Muscle of back (tissue), 11 donors: ENCODE measurements around the gene DENND1A. TPM values are rescaled to one million over a fixed set of nuclear protein-coding genes. Genes with fewer than 3 reads are reported as not detected.
A peak's percentile ranks its signal among the peaks of the same experiment; 100 is the strongest.
"Not testable (repeated sequence)": the region's sequence is repeated elsewhere in the genome, so short reads cannot be mapped to it uniquely, and the experiment has no call there.

Source experiments
- DNase-seq, 3 donors: peaks; one replicate each; pipeline versions ENCODE4 v3.0.0 to v3.0.0-alpha.2; 2013
- polyA plus RNA-seq, 10 donors: library from polyadenylated mRNA; unstranded; fragments of 120-200 nt; gene quantifications; one replicate each; pipeline ENCODE4 v1.2.1, GENCODE V29; 2013; ENCODE audit not compliant: insufficient read length in 10 of 10

Gene DENND1A
- polyA plus RNA-seq, 10 donors = 10.9 to 15.4 (median 13.8) TPM

- no peak for DNase-seq
These were observed 17.4 kb upstream of the DENND1A start for GRCh38 chr9:123947326-123947725.

- no peak for DNase-seq
These were observed 16.3 kb upstream of the DENND1A start for GRCh38 chr9:123946101-123946821.

DNA sequence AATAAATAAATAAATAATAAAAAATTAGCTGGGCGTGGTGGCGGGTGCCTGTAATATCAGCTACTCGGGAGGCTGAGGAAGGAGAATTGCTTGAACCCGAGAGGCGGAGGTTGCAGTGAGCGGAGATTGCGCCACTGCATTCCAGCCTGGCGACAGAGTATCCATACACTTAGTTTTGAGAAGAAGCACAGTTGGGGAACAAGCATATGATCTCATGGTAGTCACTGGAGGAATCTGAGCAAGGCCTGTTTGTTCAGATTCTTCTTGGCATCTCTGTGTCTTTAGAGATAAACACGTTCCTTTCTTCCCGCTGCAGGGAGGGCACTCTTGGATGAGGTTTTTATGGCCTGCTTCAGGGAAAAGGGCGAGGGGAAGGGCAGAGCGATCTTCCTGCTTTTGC is 15.6 kb upstream of the DENND1A start:
- DNase-seq = no peak

- DNase-seq = not testable (repeated sequence)
These were observed 14.5 kb upstream of the DENND1A start for GRCh38 chr9:123944464-123944863.

DNA sequence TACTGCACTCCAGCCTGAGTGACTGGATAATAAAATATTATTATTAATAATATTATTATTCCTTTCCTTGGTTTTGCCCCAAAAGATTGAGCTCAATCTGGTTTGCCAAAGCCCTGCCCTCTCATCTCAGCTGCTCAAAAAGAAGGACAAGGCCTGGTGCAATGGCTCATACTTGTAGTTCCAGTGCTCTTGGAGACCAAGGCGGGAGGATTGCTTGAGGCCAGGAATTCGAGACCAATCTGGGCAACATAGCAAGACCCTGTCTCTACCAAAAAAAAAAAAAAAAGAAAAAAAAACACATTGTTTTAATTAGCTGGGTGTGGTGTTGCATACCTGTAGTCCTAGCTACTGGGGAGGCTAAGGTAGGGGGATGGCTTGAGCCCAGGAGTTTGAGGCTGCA is 13.7 kb upstream of the DENND1A start:
- DNase-seq = no peak

GRCh38 chr9:123942542-123942941 is 12.6 kb upstream of the DENND1A start:
- DNase-seq = no peak

DNA sequence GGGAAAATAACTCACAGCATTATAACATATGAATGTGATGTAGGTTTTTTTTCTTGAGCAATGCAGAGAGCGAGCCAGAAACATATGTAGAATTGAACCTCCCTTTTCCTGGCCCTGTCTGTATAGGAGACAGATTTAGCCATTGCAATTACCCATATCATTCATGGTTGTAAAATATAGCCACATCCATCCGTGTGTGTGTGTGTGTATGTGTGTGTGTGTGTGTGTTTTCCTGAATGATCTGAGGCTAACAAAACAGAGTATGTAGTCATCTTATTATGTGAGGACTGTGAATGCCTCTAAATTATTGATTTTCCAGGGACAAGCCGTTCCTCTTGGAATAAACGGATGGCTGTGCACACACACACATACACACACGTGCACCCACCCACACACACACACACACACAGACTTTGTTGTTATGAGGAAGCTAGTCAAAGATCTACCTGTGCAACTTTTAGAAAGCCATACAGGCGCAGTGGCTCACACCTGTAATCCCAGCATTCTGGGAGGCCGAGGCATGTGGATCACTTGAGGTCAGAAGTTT is 11.7 kb upstream of the DENND1A start:
- DNase-seq = peak in 1 of 3 donors; percentile 34

DNA sequence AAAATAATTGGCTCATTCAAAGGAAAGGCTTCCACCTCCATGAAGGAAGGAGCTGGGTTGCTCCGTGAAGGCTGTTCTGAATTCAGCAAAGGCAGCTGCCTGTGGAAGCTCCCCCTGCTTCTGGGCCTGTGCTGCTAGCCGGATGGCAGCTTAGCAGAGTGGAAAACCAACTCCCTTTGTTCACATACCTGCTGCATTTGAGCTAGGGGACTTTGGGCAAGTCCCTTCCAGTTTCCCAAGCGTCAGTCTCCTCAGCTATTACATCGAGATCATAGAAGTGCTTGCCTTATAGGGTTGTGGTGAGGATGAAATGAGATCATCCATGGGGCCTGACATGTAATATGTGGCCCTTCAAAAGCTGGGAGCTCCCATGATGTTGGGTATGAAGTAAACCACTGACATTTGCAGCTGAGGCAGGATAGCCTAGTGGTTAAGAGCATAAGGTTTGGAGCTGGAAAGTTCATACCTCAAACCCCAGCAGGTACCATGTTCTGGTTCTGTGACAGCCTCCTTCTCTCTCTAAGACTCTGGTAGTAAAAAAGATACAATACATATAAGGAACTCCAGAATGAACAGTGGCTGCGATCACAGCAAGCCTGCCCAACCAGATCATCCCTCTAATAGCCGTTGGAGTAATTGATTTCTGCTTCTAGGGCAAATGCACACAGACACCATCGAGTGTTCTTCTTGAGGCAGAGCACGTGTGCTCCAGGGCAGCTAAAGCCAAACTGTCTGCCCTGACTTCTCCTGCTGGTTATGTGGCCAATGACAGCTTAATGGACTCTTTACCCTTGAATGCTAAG is 11.0 kb upstream of the DENND1A start:
- no peak for DNase-seq

DNA sequence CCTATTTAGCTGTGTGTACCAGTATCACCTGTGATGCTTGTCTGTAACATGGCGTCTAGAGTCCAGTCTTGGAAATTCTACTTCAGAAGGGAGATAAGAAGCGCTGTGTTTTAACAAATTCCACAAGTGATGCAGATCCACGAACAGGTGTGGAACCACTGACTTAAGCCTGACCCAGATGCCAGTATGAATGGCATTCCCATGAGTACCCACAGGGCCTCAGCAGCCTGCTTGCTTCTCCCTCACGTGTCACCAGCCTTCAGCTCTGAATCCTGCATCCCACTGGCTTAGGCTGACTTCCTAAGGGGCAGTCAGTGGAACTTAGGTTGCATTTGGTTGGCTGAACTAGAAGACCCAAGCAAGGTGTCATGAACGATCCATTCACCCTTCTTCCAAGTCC is 8.5 kb upstream of the DENND1A start:
- no peak for DNase-seq

GRCh38 chr9:123936575-123936974 is 6.6 kb upstream of the DENND1A start:
- not testable (repeated sequence) for DNase-seq

- no peak for DNase-seq
These were observed 3.7 kb upstream of the DENND1A start for GRCh38 chr9:123933440-123934212.

DNA sequence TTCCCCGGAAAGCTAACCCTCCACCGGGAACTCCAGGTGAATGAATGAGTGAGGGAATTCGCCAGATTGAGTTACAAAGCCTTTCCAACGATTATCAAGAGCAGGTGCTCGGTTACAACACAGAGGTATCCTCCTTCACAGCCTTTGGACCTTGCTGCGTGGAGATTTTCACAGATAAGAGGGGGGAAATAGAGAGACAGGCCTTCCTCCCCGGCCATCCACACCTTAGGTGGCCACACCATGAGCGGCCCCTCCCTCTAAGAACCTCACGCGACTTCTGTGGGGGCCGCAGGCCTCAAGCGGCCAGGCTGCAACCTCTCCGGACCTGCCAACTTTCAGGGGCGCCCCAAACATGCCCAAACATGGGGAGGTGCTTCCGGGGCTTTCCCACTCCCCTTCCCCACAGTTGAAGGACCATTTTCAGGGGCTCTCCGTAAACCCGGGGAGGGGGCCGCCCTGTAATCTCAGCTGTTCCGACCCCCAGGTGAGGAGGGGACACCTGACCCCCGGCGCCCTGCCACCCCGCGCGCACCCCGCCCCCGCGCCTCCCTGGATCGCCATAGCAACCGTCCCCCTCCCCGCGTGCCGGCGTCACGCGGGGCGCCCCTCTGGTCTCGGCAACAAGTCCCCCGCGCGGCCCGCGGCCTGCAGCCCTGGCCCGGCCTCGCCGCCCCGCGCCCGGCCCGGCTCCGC is 603 bp downstream of the DENND1A start:
- peak in 1 of 3 donors; percentile 40 for DNase-seq

- DNase-seq = peak in 1 of 3 donors; percentile 52
These were observed 1.3 kb downstream of the DENND1A start for GRCh38 chr9:123928533-123929176.

DNA sequence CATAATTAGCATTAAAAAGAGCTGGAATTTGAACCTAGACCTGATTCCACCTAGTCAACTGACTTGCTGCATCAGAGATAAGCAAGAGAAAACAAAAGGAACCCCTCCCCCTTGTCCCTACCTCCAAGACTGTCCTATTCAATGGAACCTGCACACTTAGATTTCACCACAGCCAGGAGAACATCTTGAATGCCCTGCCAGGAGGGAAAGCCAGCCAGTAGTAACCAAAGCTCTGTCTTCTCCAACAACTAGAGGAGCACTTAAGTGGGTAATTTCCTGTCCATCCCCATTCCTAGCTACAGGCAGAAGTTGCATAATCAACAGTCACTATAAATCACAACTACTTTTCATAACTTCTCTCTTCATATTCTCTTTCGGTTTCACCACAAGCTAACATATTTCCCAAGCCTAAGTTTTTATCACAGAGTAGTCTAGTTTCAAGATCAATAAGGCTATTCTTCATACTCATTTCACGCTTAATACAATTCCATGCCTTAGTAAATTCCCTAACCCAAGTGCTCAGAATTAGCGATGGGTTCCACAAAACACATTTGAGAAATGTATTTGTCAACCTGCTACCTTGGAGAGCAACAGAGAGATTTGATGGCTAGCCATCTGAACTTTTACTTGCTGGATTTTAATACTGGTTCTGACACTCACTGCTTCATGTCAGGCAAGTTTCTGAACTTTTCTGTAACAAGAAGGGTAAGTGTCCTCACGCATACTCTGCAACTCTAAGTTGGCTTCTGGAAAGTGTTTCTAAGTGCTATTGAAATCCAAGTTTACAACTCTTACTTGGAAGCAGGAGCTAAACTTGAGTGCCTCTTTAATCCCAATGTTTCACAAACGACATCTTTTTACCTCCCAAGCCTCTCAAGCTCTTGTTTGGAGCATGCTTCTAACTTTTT is 2.0 kb downstream of the DENND1A start:
- peak in 1 of 3 donors; percentile 19 for DNase-seq

DNA sequence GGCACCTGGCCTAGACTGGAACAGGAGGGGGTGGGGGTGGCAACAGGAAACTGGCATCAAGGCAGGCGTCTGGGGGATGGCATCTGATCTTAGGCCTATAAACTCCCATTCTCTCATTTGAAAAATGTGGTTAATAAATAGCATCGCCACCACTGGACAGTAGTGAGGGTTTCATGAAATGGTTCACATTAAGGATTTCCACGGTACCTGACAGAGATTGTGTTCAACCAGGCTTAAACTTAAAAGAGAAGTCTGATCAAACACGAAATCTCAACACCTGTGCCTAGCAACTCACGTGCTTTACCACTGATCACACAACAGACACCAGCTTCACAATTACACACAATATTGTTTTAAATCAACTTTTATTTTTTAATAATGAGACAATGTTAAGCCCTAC is 3.0 kb downstream of the DENND1A start:
- DNase-seq = no peak

DNA sequence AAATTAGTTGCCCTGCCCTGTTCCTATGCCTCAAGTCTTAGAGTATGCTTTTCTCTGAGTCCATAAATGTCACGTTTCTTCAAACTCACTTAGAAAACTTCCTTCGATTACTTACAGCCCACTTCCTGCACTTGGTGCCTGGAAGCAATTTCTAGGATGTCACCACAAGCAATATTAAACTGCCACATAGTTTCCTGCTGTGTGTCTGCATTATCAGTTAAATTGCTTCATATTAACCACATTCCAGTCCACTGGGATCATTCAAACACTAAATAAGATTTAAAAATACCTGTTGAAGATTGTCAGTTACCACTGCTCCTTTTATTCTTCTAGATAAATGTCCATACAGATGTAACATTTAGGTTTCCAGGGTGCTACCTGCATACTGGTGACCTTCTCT is 4.1 kb downstream of the DENND1A start:
- DNase-seq = no peak

GRCh38 chr9:123925161-123925560 is 4.8 kb downstream of the DENND1A start:
- no peak for DNase-seq

- DNase-seq = no peak
These were observed 5.2 kb downstream of the DENND1A start for GRCh38 chr9:123924727-123925126.

- no peak for DNase-seq
These were observed 6.0 kb downstream of the DENND1A start for GRCh38 chr9:123923884-123924283.

DNA sequence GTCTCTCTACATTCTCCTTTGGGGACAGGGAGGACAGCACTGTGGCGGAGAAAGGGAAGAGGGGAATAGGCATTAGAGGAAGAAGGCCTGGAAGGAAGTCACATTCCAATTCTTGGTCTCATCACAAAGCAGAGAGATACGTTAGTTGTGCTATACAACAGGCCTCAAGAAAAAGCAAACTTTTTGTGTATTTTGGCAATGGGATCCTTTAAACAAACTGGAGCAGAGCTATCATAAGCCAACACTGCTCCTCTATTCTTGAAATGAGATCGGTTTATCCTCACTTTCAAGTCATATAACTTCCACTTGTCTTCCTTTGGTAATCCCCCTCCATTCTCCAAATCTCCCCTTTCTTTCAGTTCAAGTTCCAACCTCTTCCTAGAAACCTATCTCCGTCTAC is 6.5 kb downstream of the DENND1A start:
- no peak for DNase-seq
